Endothelial cell of umbilical vein (primary cell): ENCODE results near the gene MTA2. TPM values are rescaled to one million over a fixed set of nuclear protein-coding genes. Genes with fewer than 3 reads are reported as not detected.
A peak's percentile ranks its signal among the peaks of the same experiment; 100 is the strongest.

ENCODE experiments used
- BruUV-seq: library from RNA; stranded (reverse); fragments of 400-500 nt; replicated peaks from 2 replicates; lab custom pipeline; 2021; lab: Mats Ljungman, UMichigan
- CTCF ChIA-PET: fragments of 300-600, 350-600 bp; sonication (Branson Sonifier 250); formaldehyde crosslinking; loops from one replicate; lab custom pipeline; 2021; ENCODE audit warnings: antibody characterized with exemption, inconsistent platforms; lab: Charles Lee
- POLR2A ChIA-PET: fragments of 300-600, 350-600 bp; sonication (Branson Sonifier 250); formaldehyde crosslinking; loops from one replicate; lab custom pipeline; 2021; ENCODE audit warnings: antibody characterized with exemption, inconsistent platforms; lab: Charles Lee
- DNase-seq: peaks from one replicate; pipeline ENCODE4 v3.0.0-alpha.2; 2011; ENCODE audit warnings: low read depth, low spot score
- FAIRE-seq: peaks from 2 replicates; lab custom pipeline; 2011; peaks lifted over from hg19 to GRCh38; lab: Jason Lieb, UNC
- H2AFZ ChIP-seq: 2 replicates; pipeline ENCODE4 v1.6.0; 2012; ENCODE audit warnings: low read depth, low read length, control low read depth, inconsistent platforms
- H3K27ac ChIP-seq: 2 replicates; pipeline ENCODE4 v1.5.1; 2011; ENCODE audit warnings: low read depth, mild to moderate bottlenecking, control low read depth, low read length, moderate library complexity; ENCODE audit not compliant: insufficient read depth
- H3K27me3 ChIP-seq, 2 experiments: 2 replicates each; pipeline versions ENCODE4 v1.6.0 to v1.6.1; 2011; ENCODE audit warnings: low read length in 2 of 2, mixed read lengths in 1 of 2; ENCODE audit not compliant: control insufficient read depth in 2 of 2, insufficient read depth in 2 of 2
- H3K36me3 ChIP-seq, 2 experiments: 2 replicates in 1 of 2; 3 replicates in 1 of 2; pipeline ENCODE4 v1.5.1; 2011; ENCODE audit warnings: low read length in 2 of 2, mild to moderate bottlenecking in 1 of 2, moderate library complexity in 1 of 2; ENCODE audit not compliant: control insufficient read depth in 2 of 2, insufficient read depth in 2 of 2; ENCODE audit errors: extremely low read depth in 1 of 2
- H3K4me1 ChIP-seq: 3 replicates; pipeline ENCODE4 v1.5.1; 2011; ENCODE audit warnings: mild to moderate bottlenecking, low read length; ENCODE audit not compliant: control insufficient read depth, insufficient read depth; ENCODE audit errors: extremely low read depth
- H3K4me2 ChIP-seq: 2 replicates; pipeline ENCODE4 v1.6.1; 2011; ENCODE audit warnings: low read length, control low read depth, mixed read lengths; ENCODE audit not compliant: insufficient read depth
- H3K4me3 ChIP-seq, 3 experiments: fragments of 200-600 bp in 1 of 3; sonication (generic), shearing (Covaris generic) in 1 of 3; replicated peaks in 1 of 3; 2 replicates each; pipeline ENCODE4 v1.5.1; 2011 to 2016; ENCODE audit warnings: control low read depth in 3 of 3, low read length in 3 of 3, mild to moderate bottlenecking in 2 of 3, inconsistent platforms in 1 of 3, low read depth in 1 of 3, moderate library complexity in 1 of 3; ENCODE audit not compliant: insufficient read depth in 1 of 3
- H3K79me2 ChIP-seq: 2 replicates; pipeline ENCODE4 v1.6.0; 2012; ENCODE audit warnings: low read length, inconsistent platforms; ENCODE audit not compliant: control insufficient read depth, insufficient read depth
- H3K9ac ChIP-seq: replicated peaks from 2 replicates; pipeline ENCODE3; 2011; ENCODE audit warnings: low read length, control low read depth; ENCODE audit not compliant: insufficient read depth; ENCODE audit errors: extremely low read depth
- H3K9me1 ChIP-seq: replicated peaks from 3 replicates; pipeline ENCODE4 v1.6.0; 2011; ENCODE audit warnings: mild to moderate bottlenecking, low read length; ENCODE audit not compliant: control insufficient read depth, insufficient read depth; ENCODE audit errors: extremely low read depth
- H3K9me3 ChIP-seq: replicated peaks from 2 replicates; pipeline ENCODE4 v1.5.1; 2012; ENCODE audit warnings: low read length, inconsistent platforms; ENCODE audit not compliant: control insufficient read depth, insufficient read depth
- H4K20me1 ChIP-seq: replicated peaks from 2 replicates; pipeline ENCODE3; 2011; ENCODE audit warnings: mild to moderate bottlenecking, low read length; ENCODE audit not compliant: control insufficient read depth, insufficient read depth; ENCODE audit errors: extremely low read depth
- EZH2 ChIP-seq: IDR thresholded peaks from 2 replicates; pipeline ENCODE4 v1.6.1; 2012; ENCODE audit warnings: borderline replicate concordance, low read depth, mild to moderate bottlenecking, moderate library complexity, low read length, inconsistent platforms; ENCODE audit not compliant: severe bottlenecking
- FOS ChIP-seq: IDR thresholded peaks from 2 replicates; pipeline ENCODE4 v1.6.1; 2011; ENCODE audit warnings: mild to moderate bottlenecking, low read length, moderate library complexity, borderline replicate concordance; ENCODE audit not compliant: insufficient read depth
- GATA2 ChIP-seq: IDR thresholded peaks from 2 replicates; pipeline ENCODE4 v1.7.0; 2011; ENCODE audit warnings: low read depth, mild to moderate bottlenecking, moderate library complexity, mixed read lengths, low read length; ENCODE audit not compliant: insufficient read length, insufficient read depth
- JUN ChIP-seq: IDR thresholded peaks from 2 replicates; pipeline ENCODE4 v1.6.1; 2011; ENCODE audit warnings: borderline replicate concordance, low read depth; ENCODE audit not compliant: insufficient read length, insufficient read depth
- MAX ChIP-seq: IDR thresholded peaks from 2 replicates; pipeline ENCODE4 v1.6.1; 2011; ENCODE audit not compliant: insufficient read depth, insufficient read length
- POLR2A ChIP-seq: IDR thresholded peaks from 2 replicates; pipeline ENCODE4 v1.6.1; 2012; ENCODE audit warnings: low read depth, mild to moderate bottlenecking, control low read depth, low read length
- POLR2AphosphoS5 ChIP-seq: IDR thresholded peaks from 2 replicates; pipeline ENCODE4 v1.6.1; 2012; ENCODE audit warnings: low read depth, mild to moderate bottlenecking, control low read depth, low read length, moderate library complexity; ENCODE audit not compliant: insufficient read depth
- dilution Hi-C: fragments of 300-500 bp; cut with MboI; formaldehyde crosslinking; loops from one replicate; pipeline ENCODE4 v1.15.0; 2019; ENCODE audit warnings: low sequenced_read_pairs; ENCODE audit not compliant: extremely low pct_ligation_motif_present
- intact Hi-C: fragments of 100-400 bp; cut with micrococcal nuclease; formaldehyde crosslinking; loops from one replicate; pipeline ENCODE4 v1.10.0; 2022
- polyA plus RNA-seq, 4 experiments: library from polyadenylated mRNA; depleted of rRNA in 3 of 4; stranded (reverse) in 3 of 4; unstranded in 1 of 4; fragments of >200 nt; gene quantifications; 2 replicates each; pipeline versions ENCODE4 v1.2.1 to v1.2.3, GENCODE V29; 2011 to 2012; ENCODE audit warnings: missing spikeins in 1 of 4
- total RNA-seq: library from RNA; stranded (reverse); gene quantifications from 2 replicates; pipeline ENCODE4 v1.2.3, GENCODE V29; 2021

The MTA2 gene
- total and polyA plus RNA-seq, 2 donors (not counting 3 experiments of a cell fraction or from before 2014, with no cell fraction given), result 40.4 to 166 TPM

GRCh38 chr11:62553080-62553838 lies 48.4 kb downstream of the MTA2 start:
- DNase-seq, result peak; percentile 95
- H3K27me3 ChIP-seq, result no peaks in the 10 kb centered on the region
- H3K4me3 ChIP-seq, result peak overlapping the region in 2 of 3 experiments; percentile 4 to 5
- dilution Hi-C loops (no loop called here), intact Hi-C loops (loop anchor here (1.0 to 5.0 kb wide), 2 partner anchors 8 to 289 kb away; no protein-coding TSS in a partner anchor)
- peaks cover 3% of the 10 kb centered on the region for H3K79me2 ChIP-seq
- H3K9me3 ChIP-seq, result no peaks in the 10 kb centered on the region
- peak; percentile 65 for TF ChIP-seq JUN
- peak; percentile 99 for TF ChIP-seq POLR2AphosphoS5
- no peak for TF ChIP-seq EZH2
- peak; percentile 65 for TF ChIP-seq GATA2
- peak; percentile 84 for TF ChIP-seq FOS
- TF ChIP-seq POLR2A, result peak; percentile 90
- no peak for TF ChIP-seq MAX
- H3K27ac ChIP-seq, result peak overlapping the region; percentile 91
- H3K9me1 ChIP-seq, result no peaks in the 10 kb centered on the region
- peak overlapping the region; percentile 17 for H2AFZ ChIP-seq
- H3K9ac ChIP-seq, result peak overlapping the region; percentile 80
- TSS peak; percentile 69 for BruUV-seq
- CTCF ChIA-PET, result interaction anchor here (0.5 to 15.7 kb wide), 9 partner anchors 9 to 207 kb away, joined by 3 to 376 read pairs (median 5); partner anchors contain the start of genes AHNAK, EEF1G and TUT1
- POLR2A ChIA-PET, result interaction anchor here (0.8 to 2.3 kb wide), 8 partner anchors 9 to 288 kb away, joined by 3 to 10 read pairs (median 6); partner anchors contain the start of genes C11orf98, CSKMT, EEF1G and TUT1
- peak; percentile 99 for FAIRE-seq
- H3K4me1 ChIP-seq, result peaks cover 72% of the 10 kb centered on the region
- peak overlapping the region; percentile 59 for H3K4me2 ChIP-seq
- H4K20me1 ChIP-seq, result no peaks in the 10 kb centered on the region
- no peaks in the 10 kb centered on the region for H3K36me3 ChIP-seq
